ENCODE data around the gene GLIS1.

The GLIS1 gene

DNA sequence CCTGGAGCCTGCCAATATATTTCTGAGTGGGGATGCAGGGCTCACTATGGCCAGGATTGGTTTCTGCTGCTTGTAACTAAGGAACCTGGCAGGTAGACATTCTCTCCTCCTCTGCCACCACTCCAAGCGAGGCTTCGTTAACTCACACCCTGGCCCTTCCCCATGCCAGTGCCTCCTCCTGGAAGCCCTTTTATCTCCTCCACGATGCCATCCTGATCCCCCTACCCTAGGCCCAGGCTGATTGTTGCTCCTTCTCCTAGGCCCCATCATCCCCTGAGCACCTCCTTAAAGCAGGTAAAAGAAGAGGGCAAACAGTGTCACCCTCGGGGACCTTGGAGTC, 161.2 kb downstream of the GLIS1 start:
- H3K9ac ChIP-seq (ENCODE audit: low read depth, low read length, poor library complexity, severe bottlenecking), result no peak overlapping the region
- no peaks in the 10 kb centered on the region for H3F3A ChIP-seq (ENCODE audit: low read depth)
- no peaks in the 10 kb centered on the region for H3K9me3 ChIP-seq (ENCODE audit: insufficient read depth, low read depth, low read length)
- no peaks in the 10 kb centered on the region for H3K36me3 ChIP-seq (ENCODE audit: insufficient read depth, low read length)
- TF ChIP-seq EZH2phosphoT487 (IDR thresholded peaks at IDR 0.05; ENCODE audit: borderline replicate concordance), result no peak
- TF ChIP-seq, protein P1, sequence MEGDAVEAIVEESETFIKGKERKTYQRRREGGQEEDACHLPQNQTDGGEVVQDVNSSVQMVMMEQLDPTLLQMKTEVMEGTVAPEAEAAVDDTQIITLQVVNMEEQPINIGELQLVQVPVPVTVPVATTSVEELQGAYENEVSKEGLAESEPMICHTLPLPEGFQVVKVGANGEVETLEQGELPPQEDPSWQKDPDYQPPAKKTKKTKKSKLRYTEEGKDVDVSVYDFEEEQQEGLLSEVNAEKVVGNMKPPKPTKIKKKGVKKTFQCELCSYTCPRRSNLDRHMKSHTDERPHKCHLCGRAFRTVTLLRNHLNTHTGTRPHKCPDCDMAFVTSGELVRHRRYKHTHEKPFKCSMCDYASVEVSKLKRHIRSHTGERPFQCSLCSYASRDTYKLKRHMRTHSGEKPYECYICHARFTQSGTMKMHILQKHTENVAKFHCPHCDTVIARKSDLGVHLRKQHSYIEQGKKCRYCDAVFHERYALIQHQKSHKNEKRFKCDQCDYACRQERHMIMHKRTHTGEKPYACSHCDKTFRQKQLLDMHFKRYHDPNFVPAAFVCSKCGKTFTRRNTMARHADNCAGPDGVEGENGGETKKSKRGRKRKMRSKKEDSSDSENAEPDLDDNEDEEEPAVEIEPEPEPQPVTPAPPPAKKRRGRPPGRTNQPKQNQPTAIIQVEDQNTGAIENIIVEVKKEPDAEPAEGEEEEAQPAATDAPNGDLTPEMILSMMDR (conservative IDR thresholded peaks at IDR 0.05; ENCODE audit: low read length), result no peak
- H3K4me3 ChIP-seq (ENCODE audit: low read length, poor library complexity, severe bottlenecking), result no peak overlapping the region
- no peaks in the 10 kb centered on the region for H3K27me3 ChIP-seq (ENCODE audit: insufficient read depth, low read length, poor library complexity, severe bottlenecking)
- no peak overlapping the region for H2AFZ ChIP-seq (ENCODE audit: low read length)
- no peaks in the 10 kb centered on the region for H3K79me2 ChIP-seq (ENCODE audit: insufficient read depth, low read length)
- H3K4me1 ChIP-seq (ENCODE audit: insufficient read depth, low read length, poor library complexity, severe bottlenecking), result peaks cover 59% of the 10 kb centered on the region
- no peak overlapping the region for H3K4me2 ChIP-seq (ENCODE audit: low read depth, low read length, poor library complexity, severe bottlenecking)
- H3K9me2 ChIP-seq (replicated peaks; ENCODE audit: low read depth, low read length), result no peaks in the 10 kb centered on the region
- H4K20me1 ChIP-seq (ENCODE audit: insufficient read depth, low read length, poor library complexity, severe bottlenecking), result no peaks in the 10 kb centered on the region

DNA sequence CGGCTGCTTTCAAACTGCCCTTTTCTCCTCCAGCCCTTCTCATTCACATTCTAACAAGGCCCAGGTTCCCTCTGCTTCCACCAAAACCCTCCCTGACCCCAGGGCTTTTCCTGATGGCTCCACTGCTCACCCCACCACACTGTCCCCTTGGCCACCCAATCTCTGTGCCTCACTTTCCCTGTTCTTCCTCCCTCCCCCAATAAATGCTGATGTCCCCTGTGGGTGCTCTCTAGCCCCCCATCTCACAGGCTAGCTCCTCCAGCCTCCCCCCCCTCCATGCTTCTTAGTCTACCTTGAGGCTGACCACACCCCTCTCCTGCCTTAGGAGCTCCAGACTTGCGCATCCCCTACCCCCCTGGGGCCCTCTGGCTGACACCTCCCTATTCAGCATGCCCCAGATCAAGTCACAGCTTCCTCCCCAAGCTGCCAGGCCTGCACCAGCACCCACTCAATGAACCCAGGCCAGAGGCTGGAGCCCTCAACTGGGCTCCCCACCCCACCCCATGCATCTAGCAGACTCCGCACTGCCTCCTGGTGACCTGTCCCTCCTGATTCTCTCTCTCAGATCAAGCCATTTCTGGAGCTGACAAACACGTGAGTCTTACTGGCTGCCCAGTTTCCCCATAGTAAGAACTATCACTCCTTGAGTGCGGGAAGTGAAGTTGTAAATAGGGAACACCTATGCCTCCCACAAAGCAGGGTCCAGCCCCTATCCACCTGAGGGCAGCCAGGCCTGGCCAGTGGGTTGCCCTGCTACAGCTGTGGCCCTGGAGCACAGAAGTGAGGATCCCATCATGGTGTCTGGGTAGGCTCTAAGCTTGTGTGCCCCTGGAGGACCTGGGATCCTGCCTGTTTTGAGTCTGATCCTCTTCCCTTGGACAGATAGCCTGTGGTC, 161.9 kb downstream of the GLIS1 start:
- TF ChIP-seq, protein P1 (conservative IDR thresholded peaks at IDR 0.05; ENCODE audit: low read length), result peak; percentile 49
- no peak for TF ChIP-seq EZH2phosphoT487 (IDR thresholded peaks at IDR 0.05; ENCODE audit: borderline replicate concordance)
- no peak overlapping the region for H2AFZ ChIP-seq (ENCODE audit: low read length)
- no peaks in the 10 kb centered on the region for H3K9me3 ChIP-seq (ENCODE audit: insufficient read depth, low read depth, low read length)
- peak overlapping the region; percentile 71 for H3K9ac ChIP-seq (ENCODE audit: low read depth, low read length, poor library complexity, severe bottlenecking)
- no peaks in the 10 kb centered on the region for H3K27me3 ChIP-seq (ENCODE audit: insufficient read depth, low read length, poor library complexity, severe bottlenecking)
- no peaks in the 10 kb centered on the region for H3K9me2 ChIP-seq (replicated peaks; ENCODE audit: low read depth, low read length)
- H3K4me1 ChIP-seq (ENCODE audit: insufficient read depth, low read length, poor library complexity, severe bottlenecking), result peaks cover 59% of the 10 kb centered on the region
- H3K36me3 ChIP-seq (ENCODE audit: insufficient read depth, low read length), result no peaks in the 10 kb centered on the region
- H3K4me2 ChIP-seq (ENCODE audit: low read depth, low read length, poor library complexity, severe bottlenecking), result peak overlapping the region; percentile 9
- no peak overlapping the region for H3K4me3 ChIP-seq (ENCODE audit: low read length, poor library complexity, severe bottlenecking)
- no peaks in the 10 kb centered on the region for H3F3A ChIP-seq (ENCODE audit: low read depth)
- H3K79me2 ChIP-seq (ENCODE audit: insufficient read depth, low read length), result no peaks in the 10 kb centered on the region
- no peaks in the 10 kb centered on the region for H4K20me1 ChIP-seq (ENCODE audit: insufficient read depth, low read length, poor library complexity, severe bottlenecking)

DNA sequence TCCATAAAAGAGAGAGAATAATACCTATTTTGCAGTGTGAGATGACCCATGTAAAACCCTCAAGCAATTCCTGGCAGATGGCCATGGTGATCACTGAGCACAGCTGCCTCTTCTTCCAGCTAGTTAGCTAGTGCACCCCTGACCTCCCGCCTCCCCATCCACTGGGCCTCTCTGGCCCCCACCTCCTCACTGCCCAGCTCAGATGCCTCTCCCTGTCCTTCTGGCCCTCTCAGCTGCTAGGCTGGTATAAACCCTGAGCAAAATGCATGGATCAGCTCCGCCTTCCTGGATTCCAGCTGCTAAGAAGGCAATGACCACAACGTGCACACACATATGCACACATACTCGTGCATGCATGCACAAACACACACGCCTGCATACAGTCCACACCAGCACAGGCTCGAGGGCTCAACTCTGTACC, 162.6 kb downstream of the GLIS1 start:
- Histone ChIP-seq H3K79me2 (ENCODE audit: insufficient read depth, low read length) (no peaks in the 10 kb centered on the region), H3K27me3 (ENCODE audit: insufficient read depth, low read length, poor library complexity, severe bottlenecking) (no peaks in the 10 kb centered on the region), H2AFZ (ENCODE audit: low read length) (no peak overlapping the region), H3K36me3 (ENCODE audit: insufficient read depth, low read length) (no peaks in the 10 kb centered on the region), H3F3A (ENCODE audit: low read depth) (no peaks in the 10 kb centered on the region), H3K9me2 (replicated peaks; ENCODE audit: low read depth, low read length) (no peaks in the 10 kb centered on the region), H3K4me1 (ENCODE audit: insufficient read depth, low read length, poor library complexity, severe bottlenecking) (peaks cover 54% of the 10 kb centered on the region), H4K20me1 (ENCODE audit: insufficient read depth, low read length, poor library complexity, severe bottlenecking) (no peaks in the 10 kb centered on the region), H3K4me3 (ENCODE audit: low read length, poor library complexity, severe bottlenecking) (no peak overlapping the region), H3K9ac (ENCODE audit: low read depth, low read length, poor library complexity, severe bottlenecking) (peak overlapping the region; percentile 71), H3K4me2 (ENCODE audit: low read depth, low read length, poor library complexity, severe bottlenecking) (peak overlapping the region; percentile 59), H3K9me3 (ENCODE audit: insufficient read depth, low read depth, low read length) (no peaks in the 10 kb centered on the region)
- TF ChIP-seq, protein P1 (conservative IDR thresholded peaks at IDR 0.05; ENCODE audit: low read length), result no peak
- no peak for TF ChIP-seq EZH2phosphoT487 (IDR thresholded peaks at IDR 0.05; ENCODE audit: borderline replicate concordance)
